Keratinocyte (primary cell): ENCODE results near the gene SNPH. TPM values are rescaled to one million over a fixed set of nuclear protein-coding genes. Genes with fewer than 3 reads are reported as not detected.

Source experiments
- DNase-seq: peaks from one replicate; pipeline ENCODE4 v3.0.0-alpha.2; 2011; ENCODE audit warnings: low read depth, missing footprints, low spot score
- FAIRE-seq: peaks from 2 replicates; lab custom pipeline; 2011; peaks lifted over from hg19 to GRCh38; lab: Jason Lieb, UNC
- H2AFZ ChIP-seq: 2 replicates; pipeline ENCODE4 v1.6.0; 2012; ENCODE audit warnings: low read length, control low read depth, inconsistent platforms; ENCODE audit not compliant: control insufficient read depth
- H3K27ac ChIP-seq: 2 replicates; pipeline ENCODE4 v1.5.1; 2011; ENCODE audit warnings: low read length; ENCODE audit not compliant: control insufficient read depth, insufficient read depth
- H3K27me3 ChIP-seq: 3 replicates; pipeline ENCODE4 v1.6.0; 2011; ENCODE audit warnings: low read length; ENCODE audit not compliant: control insufficient read depth, insufficient read depth; ENCODE audit errors: extremely low read depth
- H3K36me3 ChIP-seq, 2 experiments: 2 replicates in 1 of 2; 3 replicates in 1 of 2; pipeline ENCODE4 v1.5.1; 2011; ENCODE audit warnings: low read length in 2 of 2, mild to moderate bottlenecking in 1 of 2; ENCODE audit not compliant: control insufficient read depth in 2 of 2, insufficient read depth in 2 of 2; ENCODE audit errors: extremely low read depth in 1 of 2
- H3K4me1 ChIP-seq: 3 replicates; pipeline ENCODE4 v1.5.1; 2011; ENCODE audit warnings: low read length; ENCODE audit not compliant: control insufficient read depth, insufficient read depth; ENCODE audit errors: extremely low read depth
- H3K4me2 ChIP-seq: 3 replicates; pipeline ENCODE4 v1.6.0; 2011; ENCODE audit warnings: low read depth, low read length; ENCODE audit not compliant: control insufficient read depth, insufficient read depth; ENCODE audit errors: extremely low read depth
- H3K4me3 ChIP-seq, 3 experiments: fragments of 200-600 bp in 1 of 3; sonication (generic) in 1 of 3; 2 replicates in 2 of 3; 3 replicates in 1 of 3; pipeline ENCODE4 v1.5.1; 2011 to 2016; ENCODE audit warnings: low read length in 3 of 3, mild to moderate bottlenecking in 3 of 3, control low read depth in 2 of 3, inconsistent platforms in 1 of 3, low read depth in 1 of 3, mixed read lengths in 1 of 3, mixed run types in 1 of 3, moderate library complexity in 1 of 3; ENCODE audit not compliant: control insufficient read depth in 2 of 3, insufficient read depth in 2 of 3; ENCODE audit errors: extremely low read depth in 1 of 3
- H3K79me2 ChIP-seq: 2 replicates; pipeline ENCODE4 v1.6.0; 2012; ENCODE audit warnings: low read length; ENCODE audit not compliant: control insufficient read depth, insufficient read depth
- H3K9ac ChIP-seq: 3 replicates; pipeline ENCODE4 v1.6.0; 2011; ENCODE audit warnings: low read length; ENCODE audit not compliant: control insufficient read depth, insufficient read depth; ENCODE audit errors: extremely low read depth
- H3K9me1 ChIP-seq: 3 replicates; pipeline ENCODE4 v1.6.0; 2011; ENCODE audit warnings: low read length; ENCODE audit not compliant: control insufficient read depth, insufficient read depth; ENCODE audit errors: extremely low read depth
- H3K9me3 ChIP-seq: 2 replicates; pipeline ENCODE4 v1.5.1; 2012; ENCODE audit warnings: low read depth, low read length; ENCODE audit not compliant: control insufficient read depth
- H4K20me1 ChIP-seq: 3 replicates; pipeline ENCODE4 v1.6.0; 2011; ENCODE audit warnings: low read length; ENCODE audit not compliant: control insufficient read depth, insufficient read depth; ENCODE audit errors: extremely low read depth
- CTCF ChIP-seq, 3 experiments: IDR thresholded peaks in 1 of 3; conservative IDR thresholded peaks in 1 of 3; optimal IDR thresholded peaks in 1 of 3; 2 replicates in 2 of 3; 3 replicates in 1 of 3; pipeline versions ENCODE3 to v1.5.1; 2011; ENCODE audit warnings: low read length in 3 of 3, mild to moderate bottlenecking in 3 of 3, moderate library complexity in 2 of 3, control low read depth in 1 of 3, inconsistent platforms in 1 of 3; ENCODE audit not compliant: insufficient read depth in 2 of 3; ENCODE audit errors: extremely low read depth in 1 of 3
- EZH2 ChIP-seq: IDR thresholded peaks from one replicate; pipeline ENCODE4 v1.6.1; 2012; ENCODE audit warnings: inconsistent platforms, mild to moderate bottlenecking, low read length, moderate library complexity
- dilution Hi-C: fragments of 300-500 bp; cut with MboI; formaldehyde crosslinking; loops from one replicate; pipeline ENCODE4 v1.7.0; 2020; ENCODE audit warnings: low sequenced_read_pairs; ENCODE audit not compliant: extremely low pct_ligation_motif_present
- polyA plus RNA-seq, 5 experiments: library from polyadenylated mRNA; depleted of rRNA in 3 of 5; stranded (reverse) in 3 of 5; stranded (forward) in 1 of 5; unstranded in 1 of 5; fragments of >200 nt; gene quantifications; 1 replicate in 1 of 5; 2 replicates in 3 of 5; 3 replicates in 1 of 5; pipeline versions ENCODE4 v1.2.1 to v1.2.3, GENCODE V29; 2011 to 2012; ENCODE audit warnings: missing spikeins in 2 of 5, low read depth in 1 of 5, low replicate concordance in 1 of 5

The SNPH gene
- polyA plus RNA-seq, 1 donor (not counting 4 experiments of a cell fraction or from before 2014, with no cell fraction given) = 1.3 TPM

- Histone ChIP-seq H3K9me1 (no peaks in the 10 kb centered on the region), H2AFZ (no peak overlapping the region), H3K79me2 (no peaks in the 10 kb centered on the region), H4K20me1 (no peaks in the 10 kb centered on the region), H3K4me3 (no peak overlapping the region), H3K9me3 (no peaks in the 10 kb centered on the region), H3K27me3 (no peaks in the 10 kb centered on the region), H3K4me1 (no peaks in the 10 kb centered on the region), H3K4me2 (no peak overlapping the region), H3K9ac (no peak overlapping the region), H3K36me3 (no peaks in the 10 kb centered on the region), H3K27ac (no peak overlapping the region)
- FAIRE-seq = no peak
- DNase-seq = no peak
- dilution Hi-C loops = no loop called here
- TF ChIP-seq CTCF (optimal IDR thresholded peaks at IDR 0.05 in 1 of 3, IDR thresholded peaks at IDR 0.05 in 1 of 3, conservative IDR thresholded peaks at IDR 0.05 in 1 of 3; ENCODE audit: extremely low read depth in 1 of 3, insufficient read depth in 2 of 3, low read length in 3 of 3) (no peak), EZH2 (no peak)
Observed at GRCh38 chr20:1346315-1346969, 80.3 kb downstream of the SNPH start.

- FAIRE-seq (no peak), DNase-seq (no peak)
- Histone ChIP-seq H3K36me3 (peaks cover 3 to 9% of the 10 kb centered on the region in 2 experiments), H3K4me1 (no peaks in the 10 kb centered on the region), H3K79me2 (peaks cover 5% of the 10 kb centered on the region), H3K4me3 (no peak overlapping the region), H2AFZ (no peak overlapping the region), H3K9ac (no peak overlapping the region), H3K27me3 (no peaks in the 10 kb centered on the region), H3K27ac (no peak overlapping the region), H3K9me1 (no peaks in the 10 kb centered on the region), H4K20me1 (no peaks in the 10 kb centered on the region), H3K9me3 (no peaks in the 10 kb centered on the region), H3K4me2 (no peak overlapping the region)
- dilution Hi-C loops = no loop called here
- no peak for TF ChIP-seq CTCF (optimal IDR thresholded peaks at IDR 0.05 in 1 of 3, IDR thresholded peaks at IDR 0.05 in 1 of 3, conservative IDR thresholded peaks at IDR 0.05 in 1 of 3; ENCODE audit: extremely low read depth in 1 of 3, insufficient read depth in 2 of 3, low read length in 3 of 3)
- TF ChIP-seq EZH2 = no peak
Observed at GRCh38 chr20:1353956-1354355, 87.9 kb downstream of the SNPH start.
